Measurements from ENCODE around the gene FGF4.

GRCh38 chr11:69778373-69778772 lies 3.2 kb upstream of the FGF4 start:
- TF ChIP-seq EGR1 (IDR thresholded peaks at IDR 0.05; ENCODE audit: low read depth) = no peak
- no peak for TF ChIP-seq POLR2A (IDR thresholded peaks at IDR 0.05; ENCODE audit: borderline replicate concordance, extremely low read depth, insufficient read depth, insufficient read length)
- no peak for TF ChIP-seq SP1 (IDR thresholded peaks at IDR 0.05; ENCODE audit: low read depth)
- no peak for TF ChIP-seq MAX (IDR thresholded peaks at IDR 0.05)
- TF ChIP-seq CTCF (IDR thresholded peaks at IDR 0.05 in 2 of 3, conservative IDR thresholded peaks at IDR 0.05 in 1 of 3; ENCODE audit: borderline replicate concordance in 1 of 3, insufficient read depth in 1 of 3, low read depth in 2 of 3, low read length in 2 of 3) = no peak

All from HCT116 (cell line).